Right lobe of liver (tissue), 4 donors: Measurements from ENCODE around the gene TF.

Source experiments
- POLR2A ChIP-seq: fragments of 450-650 bp; IDR thresholded peaks from one replicate; pipeline ENCODE4 v1.6.1; 2017; ENCODE audit warnings: antibody characterized with exemption, mild to moderate bottlenecking
- TF ChIP-seq, protein P1 (sequence below), 4 donors: fragments of 200-600 bp in 3 of 4; fragments of 450-650 bp in 1 of 4; IDR thresholded peaks; one replicate each; pipeline versions ENCODE4 v1.5.1 to v1.8.0; 2016 to 2022; ENCODE audit warnings: antibody characterized with exemption in 4 of 4, mild to moderate bottlenecking in 2 of 4
- donor health status: DM: no; HTN: no; CAD: no.
- donor health status: DM: no; HTN: no; CAD: no.
- donor health status: DM: no; HTN: yes; CAD: no.

DNA sequence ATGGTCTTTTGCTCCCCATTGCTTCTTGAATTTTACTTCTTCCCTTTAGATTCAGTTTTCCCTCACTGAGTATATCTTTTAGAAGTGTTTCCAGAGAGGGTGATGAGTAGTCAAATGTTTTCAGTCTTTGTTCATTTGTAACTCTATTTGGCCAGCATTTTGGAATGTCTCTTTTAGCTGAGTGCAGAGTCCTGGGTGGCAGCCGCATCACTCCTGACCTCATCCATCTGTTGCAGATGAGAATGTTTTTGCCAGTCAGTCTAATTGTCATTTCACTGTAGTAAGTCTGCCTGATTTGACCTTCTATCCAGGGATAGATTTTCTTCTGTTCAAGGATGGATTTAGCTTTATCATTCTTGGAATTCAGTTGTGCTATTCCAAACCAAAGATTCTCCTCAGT, 66.7 kb downstream of the TF start:
- TF ChIP-seq, protein P1, sequence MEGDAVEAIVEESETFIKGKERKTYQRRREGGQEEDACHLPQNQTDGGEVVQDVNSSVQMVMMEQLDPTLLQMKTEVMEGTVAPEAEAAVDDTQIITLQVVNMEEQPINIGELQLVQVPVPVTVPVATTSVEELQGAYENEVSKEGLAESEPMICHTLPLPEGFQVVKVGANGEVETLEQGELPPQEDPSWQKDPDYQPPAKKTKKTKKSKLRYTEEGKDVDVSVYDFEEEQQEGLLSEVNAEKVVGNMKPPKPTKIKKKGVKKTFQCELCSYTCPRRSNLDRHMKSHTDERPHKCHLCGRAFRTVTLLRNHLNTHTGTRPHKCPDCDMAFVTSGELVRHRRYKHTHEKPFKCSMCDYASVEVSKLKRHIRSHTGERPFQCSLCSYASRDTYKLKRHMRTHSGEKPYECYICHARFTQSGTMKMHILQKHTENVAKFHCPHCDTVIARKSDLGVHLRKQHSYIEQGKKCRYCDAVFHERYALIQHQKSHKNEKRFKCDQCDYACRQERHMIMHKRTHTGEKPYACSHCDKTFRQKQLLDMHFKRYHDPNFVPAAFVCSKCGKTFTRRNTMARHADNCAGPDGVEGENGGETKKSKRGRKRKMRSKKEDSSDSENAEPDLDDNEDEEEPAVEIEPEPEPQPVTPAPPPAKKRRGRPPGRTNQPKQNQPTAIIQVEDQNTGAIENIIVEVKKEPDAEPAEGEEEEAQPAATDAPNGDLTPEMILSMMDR (IDR thresholded peaks at IDR 0.05), result no peak
- TF ChIP-seq POLR2A, result no peak
